ENCODE data around the gene TOR4A.

Gene TOR4A

DNA sequence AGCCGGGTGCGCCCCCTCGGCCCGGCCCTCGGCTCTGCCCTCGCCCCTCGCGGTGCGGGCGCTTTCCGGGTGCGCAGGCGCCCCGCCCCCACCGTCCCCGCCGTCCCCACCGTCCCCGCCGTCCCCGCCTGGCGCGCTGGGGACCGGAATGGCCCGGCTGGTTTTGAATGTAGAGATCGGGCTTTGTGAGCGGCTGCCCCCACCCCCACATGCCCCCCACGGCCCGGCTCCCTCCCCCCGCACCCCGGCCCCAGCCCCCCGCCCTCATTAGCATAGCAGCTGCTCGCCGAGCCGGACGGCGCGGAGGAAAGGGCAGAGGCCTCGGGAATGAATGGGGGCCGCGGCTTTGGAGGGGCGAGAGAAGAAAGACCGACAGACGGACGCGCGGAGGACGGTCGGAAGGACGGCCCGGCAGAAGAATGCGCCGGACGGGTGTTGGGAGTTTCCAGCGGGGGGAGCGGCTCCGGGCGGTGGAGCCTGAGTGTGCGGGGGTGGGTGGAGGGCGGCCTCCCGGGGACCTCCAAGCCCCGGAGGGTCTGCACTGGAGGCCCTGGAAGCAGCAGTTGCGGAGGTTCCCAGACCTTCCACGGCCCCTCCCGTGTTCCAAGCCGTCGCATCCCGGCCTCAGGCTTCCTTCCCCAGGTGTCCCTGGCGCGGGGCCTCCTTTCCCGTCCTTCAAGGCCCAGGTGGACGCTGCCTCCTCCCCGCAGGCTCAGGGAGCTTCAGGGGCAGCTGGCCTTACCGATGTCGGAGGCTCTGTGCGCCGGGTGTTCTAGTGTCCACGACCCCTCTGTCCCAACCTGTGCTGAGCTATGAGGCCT is 18.5 kb downstream of the TOR4A start:
- DNase-seq (ENCODE audit: low read depth), result no peak

GRCh38 chr9:137296670-137297664 is 19.4 kb downstream of the TOR4A start:
- DNase-seq (ENCODE audit: low read depth), result no peak

DNA sequence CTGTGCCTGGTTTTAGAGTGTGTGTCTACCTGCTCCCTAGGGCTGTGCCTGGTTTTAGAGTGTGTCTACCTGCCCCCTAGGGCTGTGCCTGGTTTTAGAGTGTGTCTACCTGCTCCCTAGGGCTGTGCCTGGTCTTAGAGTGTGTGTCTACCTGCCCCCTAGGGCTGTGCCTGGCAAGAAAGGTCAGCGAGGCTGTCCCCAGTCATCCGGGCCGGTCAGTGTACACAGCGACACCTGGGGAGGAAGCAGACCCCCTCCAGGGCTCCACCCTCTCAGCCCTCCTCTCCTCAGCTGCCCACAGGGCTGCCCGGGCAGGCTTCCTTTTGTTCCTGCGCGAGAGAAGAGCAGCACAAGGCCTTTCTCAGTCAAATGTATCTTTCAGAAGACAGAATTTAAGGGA is 20.4 kb downstream of the TOR4A start:
- no peak for DNase-seq (ENCODE audit: low read depth)

DNA sequence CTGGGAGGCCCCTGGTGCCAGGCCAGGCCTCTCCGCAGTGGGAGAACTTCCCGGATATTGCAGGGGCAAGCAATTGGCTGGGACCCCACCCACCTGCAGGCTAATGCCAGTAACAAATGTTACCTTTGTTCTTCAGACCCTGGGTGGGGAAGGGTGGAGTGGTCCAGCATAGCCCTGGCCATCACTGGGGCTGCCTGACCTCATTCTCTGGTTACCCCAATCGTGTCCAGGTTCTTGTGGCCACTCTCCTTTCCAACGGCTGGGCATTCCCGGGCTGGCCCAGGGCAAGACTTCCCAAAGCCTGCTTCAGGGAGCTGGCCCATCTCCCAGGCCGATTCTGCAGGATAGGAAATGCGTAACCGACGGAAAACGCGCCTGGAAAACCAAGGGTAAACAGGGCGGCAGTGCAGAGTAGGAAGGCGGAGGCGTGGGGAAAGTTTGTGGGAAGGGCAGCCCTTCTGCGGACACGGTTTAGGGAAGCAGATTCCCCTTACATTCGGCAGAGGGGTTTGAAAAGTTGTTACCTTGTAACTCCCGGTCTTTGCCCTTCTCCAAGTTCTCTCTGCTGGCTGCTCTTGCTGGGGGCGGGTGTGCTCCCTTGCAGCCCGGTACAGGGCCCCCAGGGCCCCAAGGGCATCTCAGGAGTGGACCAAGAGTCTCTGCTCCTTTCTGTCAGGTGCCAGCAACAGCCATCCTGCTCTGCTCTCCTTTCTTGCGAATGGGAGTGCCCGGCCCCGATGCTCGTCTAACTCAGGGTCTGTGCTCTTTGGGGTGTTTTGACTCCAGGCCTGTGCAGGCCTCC is 21.1 kb downstream of the TOR4A start:
- DNase-seq (ENCODE audit: low read depth), result no peak

GRCh38 chr9:137299203-137299565 is 21.7 kb downstream of the TOR4A start:
- no peak for DNase-seq (ENCODE audit: low read depth)

DNA sequence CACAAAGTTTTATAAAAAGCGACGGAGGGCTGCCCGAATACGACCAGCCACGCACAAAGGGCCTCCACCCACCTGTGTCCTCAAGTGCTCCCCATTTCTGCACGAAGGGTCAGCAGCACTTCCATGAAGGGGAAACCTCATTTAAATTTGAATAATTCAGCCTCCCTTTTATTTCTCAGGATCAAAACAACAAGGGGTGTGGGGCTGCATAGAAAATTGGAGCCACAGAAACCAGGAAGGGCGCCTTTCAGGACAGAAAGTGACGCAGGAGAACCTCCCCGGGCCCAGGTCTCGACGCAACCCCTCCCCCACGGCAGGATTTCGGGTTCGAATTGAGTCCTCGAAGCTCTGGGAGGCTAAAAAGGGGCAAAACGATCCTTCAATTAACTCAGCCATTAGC is 22.4 kb downstream of the TOR4A start:
- no peak for DNase-seq (ENCODE audit: low read depth)

GRCh38 chr9:137300567-137301080 is 23.1 kb downstream of the TOR4A start:
- DNase-seq (ENCODE audit: low read depth), result no peak

DNA sequence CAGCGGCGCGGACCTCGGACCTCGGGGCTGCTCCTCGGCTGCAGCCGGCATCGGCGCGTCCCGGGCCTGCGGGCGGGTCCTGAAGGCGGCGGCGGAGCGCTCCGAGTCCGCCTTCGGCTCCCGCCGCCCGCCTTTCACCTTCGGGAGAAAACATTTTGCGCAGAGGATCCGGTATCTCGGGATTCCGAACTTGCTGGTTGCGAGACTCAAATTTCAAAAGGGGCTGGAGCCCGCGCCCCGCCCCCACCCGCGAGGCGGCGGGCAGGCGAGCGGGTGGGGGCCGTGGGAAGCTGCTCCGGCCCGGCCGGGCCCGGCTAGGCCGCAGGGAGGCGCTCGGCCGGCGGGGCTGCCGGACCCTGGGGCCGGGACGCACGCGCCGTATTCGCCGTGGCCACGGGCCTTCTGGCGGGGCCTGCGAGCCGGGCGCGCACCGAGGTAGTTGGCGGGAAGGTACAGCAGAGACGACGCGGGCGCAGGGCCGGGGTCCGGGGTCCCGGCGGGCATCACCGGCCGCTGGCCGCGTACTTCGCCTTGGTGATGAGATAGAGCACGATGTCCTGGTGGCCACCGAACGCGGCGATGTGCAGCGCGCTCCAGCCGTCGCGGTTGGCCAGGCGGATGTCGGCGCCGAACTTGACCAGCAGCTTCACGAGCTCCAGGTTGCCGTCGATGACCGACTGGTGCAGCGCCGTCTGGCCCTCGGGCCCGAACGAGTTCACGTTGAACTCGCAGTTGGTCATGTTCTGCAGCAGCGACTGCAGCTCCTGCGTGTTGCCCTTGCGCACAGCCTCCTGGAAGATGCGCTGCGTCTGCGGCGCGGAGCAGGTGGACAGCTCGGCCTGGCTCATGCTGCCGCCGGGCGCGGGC is 23.8 kb downstream of the TOR4A start:
- no peak for DNase-seq (ENCODE audit: low read depth)

- peak; percentile 93 for DNase-seq (ENCODE audit: low read depth)
Measured at GRCh38 chr9:137302118-137302448, 24.6 kb downstream of the TOR4A start, which contains the start of gene NRARP. NRARP (minus strand) TSS chr9:137302271; CDS start chr9:137301928, 343 bp downstream.

DNA sequence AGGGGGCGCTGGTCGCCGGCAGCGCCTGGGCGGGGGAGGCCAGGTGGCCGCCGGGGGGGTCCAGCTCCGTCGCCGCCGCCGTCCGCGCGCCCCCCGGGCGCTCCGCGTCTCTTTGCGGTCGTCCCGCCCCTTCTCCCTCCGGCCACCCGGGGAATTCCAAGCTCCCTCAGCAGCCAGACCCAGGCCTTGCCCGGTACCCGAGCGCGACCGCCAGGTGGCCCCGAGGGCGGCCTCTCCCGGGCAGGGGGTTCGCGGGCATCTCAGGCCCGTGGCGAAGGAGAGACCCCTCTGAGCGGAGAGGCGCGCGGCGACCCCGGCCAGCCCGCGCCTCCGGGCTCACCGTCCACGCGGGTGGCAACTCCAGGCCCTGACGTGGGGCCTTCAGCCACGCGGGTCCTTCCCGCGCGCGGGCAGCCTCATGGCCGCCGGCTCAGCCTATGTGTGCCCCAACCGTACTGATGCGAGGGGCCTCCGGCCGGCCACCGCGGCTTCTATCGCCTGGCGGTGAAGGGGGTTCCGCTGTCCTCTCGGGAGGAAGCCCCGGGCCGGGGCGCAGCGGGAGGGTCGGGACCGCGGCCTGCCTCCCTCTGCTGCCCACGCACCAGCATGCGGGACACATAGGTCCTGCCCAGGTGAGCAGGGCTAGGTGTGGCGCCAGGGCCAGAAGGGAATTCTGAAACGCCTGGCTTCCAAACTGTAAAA is 25.1 kb downstream of the TOR4A start:
- DNase-seq (ENCODE audit: low read depth), result no peak

DNA sequence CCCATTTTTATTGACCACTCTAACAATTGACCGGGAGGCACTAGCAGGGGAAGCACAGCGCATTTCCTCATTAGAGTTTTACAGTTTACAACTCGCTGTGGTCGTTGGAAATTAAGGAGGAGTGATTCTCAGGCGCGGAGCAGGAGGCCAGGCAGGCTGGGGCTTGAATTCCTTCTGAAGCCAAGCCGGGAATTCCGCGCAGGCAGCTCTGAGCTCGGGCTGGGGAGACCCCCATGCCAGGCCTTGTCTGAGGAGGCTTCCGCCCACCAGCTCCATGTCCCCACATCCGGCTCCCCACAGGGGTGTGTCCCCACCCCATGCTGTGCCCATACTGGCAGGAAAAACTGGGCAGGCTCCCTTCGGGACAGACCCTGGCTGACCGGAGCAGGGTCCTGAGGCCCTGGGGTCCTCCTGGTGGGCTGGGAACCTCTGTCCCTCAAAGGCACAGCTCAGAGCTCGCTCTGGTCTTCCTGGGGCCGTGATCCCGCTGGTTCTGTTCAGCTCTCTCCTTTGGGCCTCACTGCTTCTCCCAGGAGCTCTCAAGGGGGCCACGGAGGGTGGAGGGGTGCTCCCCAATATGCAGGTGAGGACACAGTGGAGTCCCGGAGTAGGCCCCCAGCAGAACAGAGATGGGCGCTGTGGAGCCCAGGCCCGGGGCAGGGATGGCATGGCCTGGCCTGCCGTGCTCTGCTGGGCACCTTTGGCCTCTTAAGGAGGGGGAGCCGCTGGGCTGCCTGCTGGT is 25.8 kb downstream of the TOR4A start:
- no peak for DNase-seq (ENCODE audit: low read depth)

DNA sequence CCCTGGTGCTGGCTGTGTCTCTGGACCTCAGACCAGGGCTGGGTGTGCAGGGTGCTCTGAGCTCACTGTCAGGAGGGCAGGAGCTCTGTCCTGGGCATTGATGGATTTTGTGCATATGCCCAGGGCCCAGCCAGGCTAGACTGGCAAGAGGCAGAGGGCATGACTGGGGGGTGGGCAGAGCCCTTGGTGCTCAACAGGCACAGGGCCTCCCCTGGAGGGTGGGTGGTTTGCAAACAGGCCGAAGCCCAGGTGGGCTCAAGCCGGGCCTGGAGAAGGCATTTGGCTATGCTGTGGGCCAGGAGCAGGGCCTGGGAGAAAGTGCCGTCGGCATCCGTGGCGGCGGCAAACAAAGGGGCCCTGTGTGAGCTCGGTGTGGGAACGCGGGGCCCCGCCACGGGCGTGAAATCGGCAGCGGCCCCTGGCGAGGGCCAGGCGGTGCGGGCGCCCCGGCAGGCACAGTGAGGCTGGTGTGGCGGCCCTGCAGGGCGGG is 26.4 kb downstream of the TOR4A start:
- DNase-seq (ENCODE audit: low read depth), result no peak

DNA sequence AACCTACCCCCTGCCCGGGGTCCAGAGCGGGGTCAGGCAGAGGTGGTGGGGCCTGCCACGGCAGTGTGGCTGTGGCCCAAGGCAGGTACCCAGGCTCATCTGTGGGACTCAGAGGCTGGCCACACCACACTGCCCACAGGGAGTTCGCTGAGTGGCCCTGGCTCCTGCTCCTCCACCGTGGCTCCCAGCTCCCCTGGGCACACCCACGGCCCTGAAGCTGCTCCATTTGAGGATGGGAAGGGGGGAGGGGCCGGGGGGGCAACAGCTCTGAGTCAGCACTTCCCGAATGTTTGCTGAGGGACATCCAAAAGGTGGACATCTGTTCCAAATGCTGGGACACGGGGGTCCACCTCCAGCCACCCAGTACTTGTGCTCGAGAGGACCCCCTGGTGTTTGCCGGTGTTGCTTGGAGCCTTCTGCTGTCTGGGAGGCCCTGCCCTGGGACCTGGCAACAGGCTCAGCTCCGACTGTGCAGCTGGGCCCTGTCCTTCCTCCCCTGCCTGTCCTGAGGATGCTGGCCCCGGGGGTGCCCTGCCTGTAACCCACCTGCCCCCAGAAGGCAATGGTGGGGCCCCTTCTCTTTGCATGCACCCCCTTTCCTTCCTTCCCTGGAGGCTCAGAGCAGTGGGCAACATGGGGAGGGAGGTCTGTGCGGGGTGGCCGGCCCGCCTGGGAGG is 27.0 kb downstream of the TOR4A start:
- no peak for DNase-seq (ENCODE audit: low read depth)

GRCh38 chr9:137305060-137305797 is 27.7 kb downstream of the TOR4A start:
- DNase-seq (ENCODE audit: low read depth), result peak; percentile 42

GRCh38 chr9:137305798-137306065 is 28.2 kb downstream of the TOR4A start:
- no peak for DNase-seq (ENCODE audit: low read depth)

DNA sequence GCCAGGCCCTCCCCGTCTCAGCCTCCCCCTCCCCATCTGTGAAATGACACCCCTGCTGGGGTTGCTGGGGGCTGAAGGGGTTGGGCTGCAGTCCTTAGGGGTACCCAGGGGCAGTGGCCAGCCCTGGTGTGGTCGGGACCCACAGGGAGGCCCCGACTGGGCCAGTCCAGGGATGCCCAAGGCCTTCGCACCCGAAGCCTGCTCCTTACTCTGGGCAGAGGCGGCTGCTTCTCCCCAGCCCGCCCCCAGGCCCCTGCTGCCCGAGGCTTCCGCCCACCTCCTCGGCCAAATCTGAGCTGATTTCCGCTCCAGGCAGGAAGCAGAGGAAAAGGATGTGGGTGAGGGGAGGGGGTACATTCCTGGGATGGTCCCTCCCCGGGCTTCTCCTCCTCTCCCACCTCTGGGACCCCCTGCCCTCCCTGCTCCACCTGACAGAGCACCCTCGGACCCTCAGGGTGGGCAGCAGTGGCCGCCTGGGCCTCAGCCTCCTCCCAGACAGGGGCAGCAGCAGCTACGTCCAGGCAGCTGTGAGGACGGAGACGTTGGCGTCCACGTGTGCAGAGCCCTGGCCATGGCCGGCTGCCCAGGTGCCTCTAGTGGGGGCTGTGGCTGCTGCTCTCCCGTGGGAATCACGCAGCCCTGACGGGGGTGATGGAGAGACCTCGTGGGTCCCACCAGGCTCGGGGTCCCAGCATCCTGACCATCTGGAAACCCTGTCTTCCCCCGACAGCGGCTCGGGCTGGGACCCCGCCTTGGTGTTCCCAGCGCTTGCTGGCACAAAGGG is 28.7 kb downstream of the TOR4A start:
- no peak for DNase-seq (ENCODE audit: low read depth)

DNA sequence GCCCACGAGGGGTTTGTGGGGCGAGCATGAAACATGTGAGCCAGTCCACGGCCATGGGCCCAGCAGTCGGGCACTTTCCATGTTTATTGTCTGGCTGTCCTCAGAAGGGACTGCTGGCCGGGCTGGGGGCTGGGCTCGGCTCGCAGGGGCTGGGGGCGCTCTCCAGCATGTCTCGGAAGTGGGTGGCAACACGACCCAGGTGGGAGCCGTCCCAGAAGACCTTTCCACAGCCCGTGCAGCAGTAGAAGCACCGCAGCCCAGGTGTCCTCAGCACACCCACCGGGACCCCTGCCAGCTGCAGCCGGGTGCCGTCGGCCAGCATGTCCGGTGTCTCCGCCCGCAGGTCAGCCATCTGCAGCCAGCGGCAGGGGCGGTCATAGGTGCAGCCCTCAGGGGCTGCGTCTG is 29.3 kb downstream of the TOR4A start:
- DNase-seq (ENCODE audit: low read depth), result no peak
